Upper lobe of left lung (tissue), 6 donors: ENCODE measurements around the gene PRSS21. TPM values are rescaled to one million over a fixed set of nuclear protein-coding genes. Genes with fewer than 3 reads are reported as not detected.

Source experiments
- ATAC-seq, 2 donors: fragments of 200-7000 bp; cut with Tn5 transposase; one replicate each; pipeline ENCODE4 v1.9.1; 2022; ENCODE audit warnings: mild to moderate bottlenecking in 2 of 2, moderate library complexity in 2 of 2; ENCODE audit not compliant: low FRiP score in 2 of 2
- DNase-seq, 2 donors: peaks; one replicate each; pipeline ENCODE4 v3.0.0-alpha.2; 2019 to 2020
- H3K27ac ChIP-seq, 4 donors: fragments of 200-600 bp; sonication (generic); one replicate each; pipeline ENCODE4 v1.5.1; 2016 to 2019
- H3K27me3 ChIP-seq, 4 donors: fragments of 200-600 bp; sonication (generic); one replicate each; pipeline ENCODE4 v1.5.1; 2017 to 2019
- H3K36me3 ChIP-seq, 4 donors: fragments of 200-600 bp; sonication (generic); one replicate each; pipeline ENCODE4 v1.5.1; 2016 to 2019
- H3K4me1 ChIP-seq, 4 donors: fragments of 200-600 bp; sonication (generic); one replicate each; pipeline ENCODE4 v1.5.1; 2018 to 2019
- H3K4me3 ChIP-seq, 4 donors: fragments of 200-600 bp; sonication (generic); one replicate each; pipeline ENCODE4 v1.5.1; 2017 to 2019; ENCODE audit warnings: mild to moderate bottlenecking in 2 of 4, moderate library complexity in 1 of 4
- H3K9me3 ChIP-seq, 4 donors: fragments of 200-600 bp; sonication (generic); one replicate each; pipeline ENCODE4 v1.5.1; 2018 to 2019
- EP300 ChIP-seq, 4 donors: sonication (generic); formaldehyde crosslinking; IDR thresholded peaks; one replicate each; pipeline ENCODE4 v1.5.1; 2017; ENCODE audit warnings: antibody characterized with exemption in 4 of 4, control low read depth in 2 of 4
- POLR2A ChIP-seq, 4 donors: fragments of 450-650 bp; IDR thresholded peaks; one replicate each; pipeline ENCODE4 v1.5.1; 2016 to 2017; ENCODE audit warnings: antibody characterized with exemption in 4 of 4, mild to moderate bottlenecking in 2 of 4
- POLR2AphosphoS5 ChIP-seq, 2 donors: sonication (generic); formaldehyde crosslinking; IDR thresholded peaks; one replicate each; pipeline ENCODE4 v1.5.1; 2017; ENCODE audit warnings: antibody characterized with exemption in 2 of 2
- WGBS, 2 donors: methylation state at CpG; one replicate each; pipeline ENCODE4 v1.1.5; 2017 to 2018; 5-methylcytosine and 5-hydroxymethylcytosine counted together
- small RNA-seq, 4 donors: library from RNA; depleted of rRNA; stranded (forward); fragments of <200 nt; gene quantifications; one replicate each; pipeline ENCODE3, GENCODE V24; 2016
- total RNA-seq, 6 donors: library from RNA; depleted of rRNA in 4 of 6; stranded (reverse); fragments of >200 nt in 4 of 6; gene quantifications; one replicate each; pipeline versions ENCODE4 v1.1.0 to v1.2.1, GENCODE V29; 2016 to 2021
- TF ChIP-seq, protein P1 (sequence below), 6 experiments: fragments of 450-650 bp in 4 of 6; fragments of 200-600 bp in 2 of 6; sonication (generic) in 2 of 6; IDR thresholded peaks; one replicate each; pipeline ENCODE4 v1.5.1; 2016 to 2019; ENCODE audit warnings: antibody characterized with exemption in 6 of 6
- donor health status: DM: no; HTN: no; CAD: no; lungs with moderate emphysema.
- donor health status: DM: no; HTN: yes; CAD: no; lungs with severe emphysema.

PRSS21 gene
- total RNA-seq, 6 donors from 2014 or later = 1.2 to 16.2 (median 14.5) TPM; not detected in 1

DNA sequence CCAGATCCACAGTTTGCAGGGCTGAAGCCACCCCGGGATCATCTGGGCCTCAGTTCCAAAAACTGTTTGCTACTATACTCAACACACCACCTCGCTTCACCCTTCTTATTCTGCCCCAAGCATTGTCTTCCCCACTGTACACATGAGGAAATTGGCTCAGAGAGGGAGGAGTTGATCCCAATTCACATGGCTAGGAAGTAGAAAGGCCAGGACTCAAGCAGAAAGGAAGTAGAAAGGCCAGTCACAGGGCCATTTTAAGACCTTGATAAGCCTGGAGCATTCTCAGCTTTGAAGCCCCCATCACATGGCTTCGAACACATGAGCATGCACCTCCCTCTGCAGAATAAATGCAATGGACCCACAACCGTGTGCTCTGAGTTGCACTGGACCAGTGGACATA is 48.6 kb downstream of the PRSS21 start:
- 69 to 78% methylated on average over 4 of the region's 4 CpGs for WGBS, 2 donors
- no peaks in the 10 kb centered on the region for H3K27me3 ChIP-seq
- H3K4me3 ChIP-seq = no peak overlapping the region

DNA sequence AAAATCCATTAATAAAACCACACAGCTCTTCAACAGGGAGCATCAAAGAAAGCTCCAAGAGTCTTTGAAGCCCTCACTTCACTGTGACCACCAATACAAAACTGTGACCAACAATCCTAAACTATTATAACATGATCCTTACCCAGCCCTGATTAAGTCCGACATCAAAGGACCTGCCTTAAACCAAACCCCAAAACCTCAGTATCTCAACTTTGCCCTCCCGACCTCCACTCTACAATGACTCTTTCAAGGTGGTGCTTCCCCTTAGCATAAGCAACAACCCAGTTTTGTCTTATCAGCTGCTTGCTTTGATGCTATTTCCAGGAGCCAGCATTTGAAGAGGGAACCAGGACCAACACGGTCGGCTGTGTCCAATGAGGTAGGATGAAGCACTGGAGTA is 49.4 kb downstream of the PRSS21 start:
- peaks cover 5 to 13% (median 7%) of the 10 kb centered on the region in 4 donors for H3K4me1 ChIP-seq
- no peaks in the 10 kb centered on the region for H3K36me3 ChIP-seq
- WGBS, 2 donors = 78 to 82% methylated on average over 4 of the region's 4 CpGs
- no peaks in the 10 kb centered on the region for H3K27me3 ChIP-seq
- no peaks in the 10 kb centered on the region for H3K9me3 ChIP-seq
- ATAC-seq (no peak), DNase-seq (no peak)
- H3K4me3 ChIP-seq = no peak overlapping the region
- TF ChIP-seq EP300 (IDR thresholded peaks at IDR 0.05) (no peak), POLR2AphosphoS5 (IDR thresholded peaks at IDR 0.05) (no peak)
- no peak overlapping the region for H3K27ac ChIP-seq

More for the DNA sequence above, 48.6 kb downstream of the PRSS21 start:
- Histone ChIP-seq H3K9me3 (peaks cover 0 to 7% (median 6%) of the 10 kb centered on the region in 4 donors), H3K27ac (no peak overlapping the region), H3K36me3 (no peaks in the 10 kb centered on the region), H3K4me1 (peaks cover 5 to 13% (median 7%) of the 10 kb centered on the region in 4 donors)
- DNase-seq (no peak), ATAC-seq (no peak)
- no peak for TF ChIP-seq POLR2A (IDR thresholded peaks at IDR 0.05)
- TF ChIP-seq POLR2AphosphoS5 (IDR thresholded peaks at IDR 0.05) = no peak
- TF ChIP-seq EP300 (IDR thresholded peaks at IDR 0.05) = no peak
- TF ChIP-seq, protein P1, sequence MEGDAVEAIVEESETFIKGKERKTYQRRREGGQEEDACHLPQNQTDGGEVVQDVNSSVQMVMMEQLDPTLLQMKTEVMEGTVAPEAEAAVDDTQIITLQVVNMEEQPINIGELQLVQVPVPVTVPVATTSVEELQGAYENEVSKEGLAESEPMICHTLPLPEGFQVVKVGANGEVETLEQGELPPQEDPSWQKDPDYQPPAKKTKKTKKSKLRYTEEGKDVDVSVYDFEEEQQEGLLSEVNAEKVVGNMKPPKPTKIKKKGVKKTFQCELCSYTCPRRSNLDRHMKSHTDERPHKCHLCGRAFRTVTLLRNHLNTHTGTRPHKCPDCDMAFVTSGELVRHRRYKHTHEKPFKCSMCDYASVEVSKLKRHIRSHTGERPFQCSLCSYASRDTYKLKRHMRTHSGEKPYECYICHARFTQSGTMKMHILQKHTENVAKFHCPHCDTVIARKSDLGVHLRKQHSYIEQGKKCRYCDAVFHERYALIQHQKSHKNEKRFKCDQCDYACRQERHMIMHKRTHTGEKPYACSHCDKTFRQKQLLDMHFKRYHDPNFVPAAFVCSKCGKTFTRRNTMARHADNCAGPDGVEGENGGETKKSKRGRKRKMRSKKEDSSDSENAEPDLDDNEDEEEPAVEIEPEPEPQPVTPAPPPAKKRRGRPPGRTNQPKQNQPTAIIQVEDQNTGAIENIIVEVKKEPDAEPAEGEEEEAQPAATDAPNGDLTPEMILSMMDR (IDR thresholded peaks at IDR 0.05) = no peak

GRCh38 chr16:2867661-2867986 is 50.6 kb downstream of the PRSS21 start:
- WGBS, 2 donors = 59% methylated on average over 8 of the region's 8 CpGs
- no peak for TF ChIP-seq POLR2A (IDR thresholded peaks at IDR 0.05)
- TF ChIP-seq EP300 (IDR thresholded peaks at IDR 0.05) = no peak
- TF ChIP-seq, protein P1 (IDR thresholded peaks at IDR 0.05) = no peak
- TF ChIP-seq POLR2AphosphoS5 (IDR thresholded peaks at IDR 0.05) = no peak
- no peaks in the 10 kb centered on the region for H3K9me3 ChIP-seq

DNA sequence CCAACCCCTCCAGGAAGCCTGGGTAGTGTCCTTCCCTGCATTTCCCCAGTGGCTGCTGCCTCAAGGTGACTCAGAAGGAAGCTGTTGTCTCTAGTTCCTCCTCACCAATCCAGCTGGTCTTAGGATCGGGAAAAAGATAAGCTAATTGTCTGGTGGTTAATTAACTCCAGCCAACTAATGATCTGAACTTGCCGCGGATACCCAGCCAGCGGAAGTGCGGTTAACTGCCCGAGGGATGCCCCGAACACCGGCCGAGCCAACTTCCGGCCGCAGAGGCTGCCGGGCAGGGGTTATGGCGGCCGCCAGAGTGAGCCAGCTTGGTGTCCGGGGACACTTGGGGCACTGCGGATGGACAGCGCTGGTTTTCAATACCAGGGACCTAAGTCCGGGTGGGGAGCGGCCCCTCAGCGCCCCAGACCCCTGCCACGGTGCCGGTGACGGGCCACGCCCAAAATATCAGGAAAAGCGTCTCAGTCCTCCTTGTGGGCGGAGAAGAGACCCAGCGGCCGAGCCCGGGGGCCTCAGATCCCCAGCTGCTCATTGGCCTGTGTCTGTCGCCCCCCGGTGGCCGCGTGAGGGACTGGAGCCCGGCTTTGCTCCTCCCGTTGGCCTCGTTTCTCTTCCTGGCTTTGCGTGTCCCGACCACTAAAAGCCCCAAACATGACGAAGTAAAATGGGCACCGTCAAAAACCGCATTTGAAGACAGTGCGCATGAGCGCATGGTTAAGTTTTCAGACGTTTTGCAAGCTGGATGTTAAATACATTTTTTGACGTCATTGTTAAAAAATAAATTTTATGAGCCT is 51.2 kb downstream of the PRSS21 start:
- H3K27ac ChIP-seq = peak overlapping the region; percentile 88 to 97 (median 94)
- H3K27me3 ChIP-seq = no peaks in the 10 kb centered on the region
- ATAC-seq (peak; percentile 99), DNase-seq (peak; percentile 97 to 99)
- peak overlapping the region; percentile 42 to 74 (median 54) for H3K4me3 ChIP-seq
- TF ChIP-seq, protein P1 (IDR thresholded peaks at IDR 0.05) = peak; percentile 94 to 98 (median 98)
- TF ChIP-seq POLR2A (IDR thresholded peaks at IDR 0.05) (peak in 3 of 4 donors; percentile 42 to 73 (median 71)), POLR2AphosphoS5 (IDR thresholded peaks at IDR 0.05) (peak; percentile 62 to 65), EP300 (IDR thresholded peaks at IDR 0.05) (peak in 1 of 4 donors; percentile 8)
- H3K9me3 ChIP-seq = no peaks in the 10 kb centered on the region
- 1% methylated on average over 28 to 39 of the region's 45 CpGs for WGBS, 2 donors
- no peaks in the 10 kb centered on the region for H3K36me3 ChIP-seq
- H3K4me1 ChIP-seq = peaks cover 5 to 13% (median 7%) of the 10 kb centered on the region in 4 donors

More at GRCh38 chr16:2867661-2867986, 50.6 kb downstream of the PRSS21 start:
- H3K27me3 ChIP-seq = no peaks in the 10 kb centered on the region
- H3K4me3 ChIP-seq = peak overlapping the region; percentile 42 to 74 (median 54)
- peaks cover 5 to 13% (median 7%) of the 10 kb centered on the region in 4 donors for H3K4me1 ChIP-seq
- peak overlapping the region; percentile 88 to 97 (median 94) for H3K27ac ChIP-seq
- no peaks in the 10 kb centered on the region for H3K36me3 ChIP-seq
- DNase-seq = peak in 1 of 2 donors; percentile 42
- ATAC-seq = no peak

Small RNA genes lying within 50 kb of the gene (small RNA-seq; reads per million reads assigned to genes)
- 0 reads per million in 4 donors for gene SNORA3C

Other genes with a start within 250 kb of the PRSS21 start
- gene KCTD5, start 134.7 kb upstream of the PRSS21 start, total RNA-seq = 10 to 100 TPM; 25.7 to 45.5 (median 33.0) TPM
- 1 to 10 TPM in 5 of 6 donors, under 1 TPM in 1; 0.91 to 8.1 (median 1.8) TPM for gene PRSS27, start 97.0 kb upstream of the PRSS21 start, total RNA-seq
- gene SRRM2, start 64.6 kb upstream of the PRSS21 start, total RNA-seq = 1,000 to 10,000 TPM in 2 of 6 donors, 100 to 1,000 TPM in 4; 317 to 3,815 (median 582) TPM
- 100 to 1,000 TPM in 5 of 6 donors, 10 to 100 TPM in 1; 73.3 to 245 (median 145) TPM for gene ELOB, start 40.0 kb upstream of the PRSS21 start, total RNA-seq
- gene PRSS33, start 29.7 kb upstream of the PRSS21 start, total RNA-seq = under 1 TPM in 2 of 6 donors, not detected in 4; 0.20 to 0.92 TPM
- under 1 TPM in 2 of 6 donors, not detected in 4; 0.57 to 0.78 TPM for gene PRSS41, start 18.8 kb upstream of the PRSS21 start, total RNA-seq
- gene ZG16B, start 13.1 kb downstream of the PRSS21 start, total RNA-seq = 1 to 10 TPM in 2 of 6 donors, under 1 TPM in 1, not detected in 3; 0.69 to 2.0 (median 1.2) TPM
- 10 to 100 TPM in 5 of 6 donors, 1 to 10 TPM in 1; 9.3 to 24.8 (median 16.6) TPM for gene PRSS22, start 40.9 kb downstream of the PRSS21 start, total RNA-seq
- 10 to 100 TPM; 31.2 to 70.1 (median 39.7) TPM for gene FLYWCH2, start 66.0 kb downstream of the PRSS21 start, total RNA-seq
- gene FLYWCH1, start 94.7 kb downstream of the PRSS21 start, total RNA-seq = 100 to 1,000 TPM in 1 of 6 donors, 10 to 100 TPM in 5; 19.3 to 162 (median 43.4) TPM
- not detected for gene KREMEN2, start 147.0 kb downstream of the PRSS21 start, total RNA-seq
- 10 to 100 TPM in 2 of 6 donors, 1 to 10 TPM in 4; 5.2 to 13.5 (median 8.3) TPM for gene PAQR4, start 152.1 kb downstream of the PRSS21 start, total RNA-seq
- 10 to 100 TPM in 1 of 6 donors, 1 to 10 TPM in 4, under 1 TPM in 1; 0.39 to 19.1 (median 5.4) TPM for gene PKMYT1, start 163.2 kb downstream of the PRSS21 start, total RNA-seq
- gene CLDN9, start 195.7 kb downstream of the PRSS21 start, total RNA-seq = 1 to 10 TPM in 4 of 6 donors, under 1 TPM in 2; 0.57 to 5.9 (median 1.1) TPM
- 1 to 10 TPM in 1 of 6 donors, under 1 TPM in 2, not detected in 3; 0.30 to 1.9 (median 0.72) TPM for gene CLDN6, start 200.9 kb downstream of the PRSS21 start, total RNA-seq
- 100 to 1,000 TPM in 1 of 6 donors, 10 to 100 TPM in 5; 37.7 to 431 (median 76.5) TPM for gene TNFRSF12A, start 203.1 kb downstream of the PRSS21 start, total RNA-seq
- gene HCFC1R1, start 206.7 kb downstream of the PRSS21 start, total RNA-seq = 10 to 100 TPM; 28.3 to 85.1 (median 42.2) TPM
- 10 to 100 TPM; 18.5 to 40.8 (median 33.1) TPM for gene THOC6, start 206.8 kb downstream of the PRSS21 start, total RNA-seq
- 10 to 100 TPM; 18.5 to 98.5 (median 35.0) TPM for gene BICDL2, start 219.7 kb downstream of the PRSS21 start, total RNA-seq
- 10 to 100 TPM; 10.0 to 41.4 (median 20.5) TPM for gene MMP25, start 229.3 kb downstream of the PRSS21 start, total RNA-seq
- 100 to 1,000 TPM in 3 of 6 donors, 10 to 100 TPM in 3; 31.4 to 220 (median 116) TPM for gene IL32, start 248.4 kb downstream of the PRSS21 start, total RNA-seq